GM19238 (cell line): Measurements from ENCODE around the gene KHDC1L.
"Not testable (repeated sequence)": the region's sequence is repeated elsewhere in the genome, so short reads cannot be mapped to it uniquely, and the experiment has no call there.

Source experiments
- DNase-seq: peaks from one replicate; pipeline ENCODE4 v3.0.0; 2011; ENCODE audit warnings: low spot score; ENCODE audit not compliant: insufficient read length

KHDC1L gene

GRCh38 chr6:73225396-73225795 is at the start of gene KHDC1L:
Gene KHDC1L (minus strand): TSS chr6:73225496. CDS start chr6:73225408, 88 bp downstream.
- DNase-seq = no peak

- DNase-seq = not testable (repeated sequence)
These were observed 44.0 kb upstream of the KHDC1L start for GRCh38 chr6:73269296-73269695.

GRCh38 chr6:73268896-73269295 is 43.6 kb upstream of the KHDC1L start:
- DNase-seq = not testable (repeated sequence)

DNA sequence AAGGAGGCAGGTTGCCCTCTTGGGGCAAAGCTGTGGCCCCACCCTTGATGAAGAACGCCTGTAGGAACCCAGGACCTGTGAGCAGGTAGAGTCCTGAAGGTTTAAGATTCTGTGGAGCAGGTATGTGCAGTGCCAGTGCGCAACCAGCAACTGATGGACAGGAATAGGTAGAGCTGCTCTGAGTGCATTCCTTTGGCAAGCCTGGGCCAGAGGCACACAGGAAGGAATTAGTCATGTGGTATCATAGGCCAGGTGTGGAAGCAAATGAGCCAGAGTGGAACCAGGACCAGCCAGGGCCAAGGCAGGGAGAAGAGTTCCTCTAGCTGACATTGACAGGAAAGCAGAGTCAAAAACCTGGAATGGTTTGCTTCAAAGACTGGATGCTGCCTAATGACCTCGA is 39.1 kb upstream of the KHDC1L start:
- no peak for DNase-seq

DNA sequence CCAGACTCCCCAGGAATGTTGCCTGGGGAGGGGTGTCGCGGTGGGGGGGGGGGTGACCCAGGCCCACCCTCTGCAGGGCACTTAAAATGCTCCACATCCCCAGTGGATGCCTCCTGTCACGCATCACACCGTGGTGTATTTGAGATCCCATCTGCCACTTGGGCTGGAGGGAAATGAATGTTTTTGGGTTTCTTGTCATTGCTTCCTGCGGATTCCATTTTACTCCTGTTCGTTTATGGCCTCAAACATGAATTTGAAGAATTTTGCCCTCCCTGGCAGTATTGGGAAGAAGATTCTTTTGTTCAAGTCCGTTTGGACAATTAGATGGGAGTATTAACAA is 38.2 kb upstream of the KHDC1L start:
- no peak for DNase-seq

GRCh38 chr6:73262671-73263569 is 37.6 kb upstream of the KHDC1L start, which contains the start of gene KHDC1:
Gene KHDC1 (minus strand): TSS chr6:73263196. CDS start chr6:73242517, 20,679 bp downstream.
- peak; percentile 69 for DNase-seq

- no peak for DNase-seq
These were observed 33.4 kb upstream of the KHDC1L start for GRCh38 chr6:73258721-73259120.

- DNase-seq = not testable (repeated sequence)
These were observed 29.0 kb upstream of the KHDC1L start for GRCh38 chr6:73254323-73254722.

DNA sequence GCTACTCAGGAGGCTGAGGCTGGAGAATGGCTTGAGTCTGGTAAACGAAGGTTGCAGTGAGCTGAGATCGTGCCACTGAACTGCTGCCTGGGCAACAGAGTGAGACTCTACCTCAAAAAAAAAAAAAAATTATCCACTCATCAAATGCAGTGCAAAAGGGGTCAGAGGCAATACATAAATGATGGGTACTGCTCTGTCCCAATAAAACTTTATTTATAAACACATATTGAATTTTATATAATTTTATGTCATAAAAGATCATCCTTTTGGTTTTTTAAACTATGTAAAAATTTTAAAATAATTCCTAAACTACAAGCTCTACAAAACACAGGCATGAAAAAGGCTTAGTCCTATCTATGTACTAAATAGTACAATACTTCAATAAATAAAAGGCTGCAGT is 27.4 kb upstream of the KHDC1L start:
- no peak for DNase-seq

GRCh38 chr6:73250016-73250415 is 24.7 kb upstream of the KHDC1L start:
- DNase-seq = no peak

DNA sequence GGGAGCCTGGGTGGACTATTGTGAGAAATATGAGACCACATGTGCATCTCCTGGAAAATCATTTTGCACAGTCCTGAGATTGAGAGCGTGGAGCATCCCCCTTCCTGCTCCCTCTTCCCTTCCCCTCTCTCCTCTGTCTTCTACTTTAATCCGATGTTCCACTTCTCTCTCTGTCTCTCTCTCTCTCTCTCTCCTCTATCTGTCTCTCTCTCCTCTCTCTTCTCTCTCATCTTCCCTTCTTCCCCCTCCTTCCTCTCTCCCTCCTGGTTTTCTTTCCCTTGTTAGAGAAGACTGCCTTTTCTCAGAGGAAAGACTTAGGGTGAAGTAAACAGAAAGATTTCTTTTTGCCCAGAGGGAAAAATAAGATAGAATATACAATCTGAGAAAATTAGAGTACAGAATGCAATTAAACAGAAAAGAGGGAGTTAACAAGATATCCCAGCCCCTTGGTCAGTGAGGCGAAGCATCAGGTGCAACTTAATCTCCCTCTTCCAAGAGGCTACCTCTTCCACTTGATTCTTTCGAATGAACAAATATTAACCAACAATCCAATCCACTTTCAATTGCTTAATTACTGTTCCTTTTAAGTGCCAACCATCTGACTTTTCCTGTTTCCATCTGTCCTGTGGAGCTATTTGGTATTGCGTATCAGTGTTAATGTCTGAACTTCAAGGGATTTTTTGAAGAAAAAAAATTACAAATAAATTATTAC is 23.1 kb upstream of the KHDC1L start:
- no peak for DNase-seq

- DNase-seq = no peak
These were observed 16.7 kb upstream of the KHDC1L start for GRCh38 chr6:73242001-73242400.

GRCh38 chr6:73240730-73241129 is 15.4 kb upstream of the KHDC1L start:
- DNase-seq = no peak

DNA sequence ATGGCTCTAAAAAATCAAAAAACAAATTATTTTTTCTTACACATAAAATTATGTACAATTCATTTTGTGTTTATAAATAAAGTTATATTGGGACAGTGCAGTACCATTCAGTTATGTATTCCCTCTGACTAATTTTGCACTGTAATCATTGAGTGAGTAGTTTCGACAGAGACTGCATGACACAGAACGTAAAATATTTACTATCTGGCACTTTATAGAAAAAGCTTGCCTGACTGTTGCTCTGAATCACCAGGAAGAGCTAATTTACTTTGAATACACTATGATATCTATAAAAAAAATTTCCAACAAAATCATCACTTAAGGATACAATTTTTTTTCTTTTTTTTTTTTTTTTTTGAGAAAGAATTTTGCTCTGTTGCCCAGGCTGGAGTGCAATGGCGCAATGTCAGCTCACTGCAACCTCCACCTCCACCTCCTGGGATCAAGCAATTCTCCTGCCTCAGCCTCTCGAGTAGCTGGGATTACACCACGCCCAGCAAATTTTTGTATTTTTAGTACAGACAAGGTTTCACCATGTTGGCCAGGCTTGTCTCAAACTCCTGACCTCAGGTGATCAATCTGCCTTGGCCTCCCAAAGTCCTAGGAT is 11.0 kb upstream of the KHDC1L start:
- DNase-seq = no peak

GRCh38 chr6:73234733-73235132 is 9.4 kb upstream of the KHDC1L start:
- DNase-seq = no peak

- DNase-seq = not testable (repeated sequence)
These were observed 8.7 kb upstream of the KHDC1L start for GRCh38 chr6:73233971-73234370.

DNA sequence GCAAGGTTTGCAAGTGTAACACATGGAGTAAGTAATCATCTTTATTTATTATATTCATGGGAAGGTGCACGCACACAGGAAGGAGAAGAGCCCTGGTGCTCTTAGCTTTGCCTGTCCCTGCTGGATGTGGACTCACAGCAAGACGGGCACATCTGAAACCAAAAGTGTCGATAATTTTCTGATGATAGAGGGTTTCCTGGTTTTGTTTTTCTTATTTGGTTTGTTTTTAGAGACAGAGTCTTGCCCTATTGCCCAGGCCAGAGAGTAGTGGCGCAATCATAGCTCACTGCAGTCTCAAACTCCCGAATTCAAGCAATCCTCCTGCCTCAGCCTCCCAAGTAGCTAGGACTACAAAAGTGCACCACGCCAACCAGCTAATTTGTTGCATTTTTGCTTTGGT is 7.8 kb upstream of the KHDC1L start:
- no peak for DNase-seq

DNA sequence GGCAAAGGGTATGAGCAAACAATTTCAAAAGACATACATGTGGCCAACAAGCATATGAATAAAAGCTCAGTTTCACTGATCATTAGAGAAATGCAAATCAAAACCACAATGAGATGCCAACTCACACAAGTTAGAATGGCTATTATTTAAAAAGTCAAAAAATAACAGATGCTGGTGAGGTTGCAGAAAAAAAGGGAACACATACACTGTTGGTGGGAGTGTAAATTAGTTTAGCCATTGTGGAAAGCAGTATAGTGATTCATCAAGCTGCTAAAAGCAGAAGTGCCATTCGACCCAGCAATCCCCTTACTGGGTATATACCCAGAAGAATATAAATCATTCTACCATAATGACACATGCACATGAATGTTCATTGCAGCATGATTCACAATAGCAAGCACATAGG is 6.7 kb upstream of the KHDC1L start:
- DNase-seq = no peak

DNA sequence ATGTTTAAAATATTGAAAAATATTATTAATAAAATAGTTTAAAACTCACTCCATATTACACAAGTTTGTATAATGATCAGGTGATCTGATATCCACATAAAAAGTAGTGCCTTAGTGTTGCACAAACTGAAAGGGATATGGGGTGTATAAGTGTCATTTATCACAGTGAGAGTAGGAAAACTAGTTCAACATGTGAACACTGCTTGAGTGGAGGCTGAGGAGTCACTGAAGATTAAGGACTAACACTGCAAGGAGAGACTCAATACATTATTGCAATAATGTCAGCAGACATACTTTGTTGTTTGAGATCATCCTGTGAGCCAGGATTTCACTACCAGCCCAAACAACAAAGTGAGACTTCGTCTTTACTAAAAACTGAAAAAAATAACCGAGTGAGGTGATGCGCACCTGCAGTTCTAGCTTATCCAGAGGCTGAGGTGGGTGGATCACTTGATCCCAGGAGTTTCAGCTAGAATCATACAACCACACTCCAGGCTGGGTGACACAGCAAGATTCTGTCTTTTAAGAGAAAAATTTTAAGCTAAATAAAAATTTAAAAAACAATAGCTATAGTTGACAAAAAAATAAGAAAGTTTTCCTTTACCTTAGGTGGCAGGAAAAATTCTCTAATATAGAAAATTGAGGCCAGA is 2.4 kb upstream of the KHDC1L start:
- DNase-seq = no peak

- DNase-seq = no peak
These were observed 8.4 kb downstream of the KHDC1L start for GRCh38 chr6:73216859-73217258.

- no peak for DNase-seq
These were observed 16.2 kb downstream of the KHDC1L start for GRCh38 chr6:73209117-73209516.
